Endothelial cell of umbilical vein (primary cell): Measurements from ENCODE around the gene ARSK.

Experiments
- EZH2 ChIP-seq: IDR thresholded peaks from 2 replicates; pipeline ENCODE4 v1.6.1; 2012; ENCODE audit warnings: borderline replicate concordance, low read depth, mild to moderate bottlenecking, moderate library complexity, low read length, inconsistent platforms; ENCODE audit not compliant: severe bottlenecking
- GATA2 ChIP-seq: IDR thresholded peaks from 2 replicates; pipeline ENCODE4 v1.7.0; 2011; ENCODE audit warnings: low read depth, mild to moderate bottlenecking, moderate library complexity, mixed read lengths, low read length; ENCODE audit not compliant: insufficient read length, insufficient read depth
- POLR2AphosphoS5 ChIP-seq: IDR thresholded peaks from 2 replicates; pipeline ENCODE4 v1.6.1; 2012; ENCODE audit warnings: low read depth, mild to moderate bottlenecking, control low read depth, low read length, moderate library complexity; ENCODE audit not compliant: insufficient read depth
- TF ChIP-seq, protein P1 (sequence below), 2 donors: IDR thresholded peaks; 1 replicate in 1 of 2; 2 replicates in 1 of 2; pipeline ENCODE4 v1.5.1; 2011; ENCODE audit warnings: low read length in 2 of 2, mild to moderate bottlenecking in 2 of 2, moderate library complexity in 2 of 2, control low read depth in 1 of 2, inconsistent platforms in 1 of 2, low read depth in 1 of 2; ENCODE audit not compliant: insufficient read depth in 1 of 2; ENCODE audit errors: extremely low read depth in 1 of 2
- TF ChIP-seq, protein P2 (sequence below): IDR thresholded peaks from 2 replicates; pipeline ENCODE4 v1.6.1; 2011; ENCODE audit not compliant: insufficient read depth, insufficient read length

DNA sequence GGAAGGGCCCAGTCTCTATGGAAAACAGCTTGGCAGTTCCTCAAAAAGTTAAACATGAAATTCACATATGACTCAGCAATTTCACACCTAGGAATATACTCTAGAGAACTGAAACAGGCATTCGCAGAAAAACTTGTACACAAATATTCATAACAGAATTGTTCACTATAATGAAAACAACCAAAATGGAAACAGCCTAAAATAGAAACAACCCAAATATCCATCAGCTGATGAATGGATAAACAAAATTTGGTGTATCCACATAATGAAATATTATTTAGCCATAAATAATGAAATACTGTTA, 60.2 kb downstream of the ARSK start:
- TF ChIP-seq EZH2 (no peak), POLR2AphosphoS5 (no peak), GATA2 (no peak)
- TF ChIP-seq, protein P1, sequence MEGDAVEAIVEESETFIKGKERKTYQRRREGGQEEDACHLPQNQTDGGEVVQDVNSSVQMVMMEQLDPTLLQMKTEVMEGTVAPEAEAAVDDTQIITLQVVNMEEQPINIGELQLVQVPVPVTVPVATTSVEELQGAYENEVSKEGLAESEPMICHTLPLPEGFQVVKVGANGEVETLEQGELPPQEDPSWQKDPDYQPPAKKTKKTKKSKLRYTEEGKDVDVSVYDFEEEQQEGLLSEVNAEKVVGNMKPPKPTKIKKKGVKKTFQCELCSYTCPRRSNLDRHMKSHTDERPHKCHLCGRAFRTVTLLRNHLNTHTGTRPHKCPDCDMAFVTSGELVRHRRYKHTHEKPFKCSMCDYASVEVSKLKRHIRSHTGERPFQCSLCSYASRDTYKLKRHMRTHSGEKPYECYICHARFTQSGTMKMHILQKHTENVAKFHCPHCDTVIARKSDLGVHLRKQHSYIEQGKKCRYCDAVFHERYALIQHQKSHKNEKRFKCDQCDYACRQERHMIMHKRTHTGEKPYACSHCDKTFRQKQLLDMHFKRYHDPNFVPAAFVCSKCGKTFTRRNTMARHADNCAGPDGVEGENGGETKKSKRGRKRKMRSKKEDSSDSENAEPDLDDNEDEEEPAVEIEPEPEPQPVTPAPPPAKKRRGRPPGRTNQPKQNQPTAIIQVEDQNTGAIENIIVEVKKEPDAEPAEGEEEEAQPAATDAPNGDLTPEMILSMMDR (IDR thresholded peaks at IDR 0.05; ENCODE audit: extremely low read depth in 1 of 2, insufficient read depth in 1 of 2, low read depth in 1 of 2, low read length in 2 of 2), result no peak
- TF ChIP-seq, protein P2, sequence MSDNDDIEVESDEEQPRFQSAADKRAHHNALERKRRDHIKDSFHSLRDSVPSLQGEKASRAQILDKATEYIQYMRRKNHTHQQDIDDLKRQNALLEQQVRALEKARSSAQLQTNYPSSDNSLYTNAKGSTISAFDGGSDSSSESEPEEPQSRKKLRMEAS, result no peak
